ENCODE measurements around the gene ANKRD34A. TPM values are rescaled to one million over a fixed set of nuclear protein-coding genes. Genes with fewer than 3 reads are reported as not detected.

ANKRD34A gene
- total and polyA plus RNA-seq, 2 of the 13 experiments (the other 11 are each of a cell fraction or from before 2014, with no cell fraction given): 0.05 to 0.07 TPM

- TF ChIP-seq ZNF318 (CRISPR knock-in tag; IDR thresholded peaks at IDR 0.05): peak; percentile 88; the same call in 1 of the 2 replicates
- TF ChIP-seq GABPA (IDR thresholded peaks at IDR 0.05; ENCODE audit: low read depth, low read length): no peak
- 0 out of 2 replicates have a peak, but pooled peaks have one; percentile 9 for TF ChIP-seq GABPA (CRISPR knock-in tag; IDR thresholded peaks at IDR 0.05; ENCODE audit: low read depth)
- TF ChIP-seq ZNF446 (CRISPR knock-in tag; IDR thresholded peaks at IDR 0.05): no peak
- TF ChIP-seq SOX6 (IDR thresholded peaks at IDR 0.05): no peak
- no peak for TF ChIP-seq SOX6 (CRISPR knock-in tag; IDR thresholded peaks at IDR 0.05)
- TF ChIP-seq NFE2 (CRISPR knock-in tag; IDR thresholded peaks at IDR 0.05): no peak
- peak; percentile 32 to 69; a peak in 2 of 4 replicates for TF ChIP-seq POLR2A (IDR thresholded peaks at IDR 0.05; ENCODE audit: insufficient read depth in 1 of 2, low read depth in 2 of 2, low read length in 2 of 2)
- no peak for TF ChIP-seq ZNF33A (CRISPR knock-in tag; IDR thresholded peaks at IDR 0.05; ENCODE audit: borderline replicate concordance)
- TF ChIP-seq, protein P1, sequence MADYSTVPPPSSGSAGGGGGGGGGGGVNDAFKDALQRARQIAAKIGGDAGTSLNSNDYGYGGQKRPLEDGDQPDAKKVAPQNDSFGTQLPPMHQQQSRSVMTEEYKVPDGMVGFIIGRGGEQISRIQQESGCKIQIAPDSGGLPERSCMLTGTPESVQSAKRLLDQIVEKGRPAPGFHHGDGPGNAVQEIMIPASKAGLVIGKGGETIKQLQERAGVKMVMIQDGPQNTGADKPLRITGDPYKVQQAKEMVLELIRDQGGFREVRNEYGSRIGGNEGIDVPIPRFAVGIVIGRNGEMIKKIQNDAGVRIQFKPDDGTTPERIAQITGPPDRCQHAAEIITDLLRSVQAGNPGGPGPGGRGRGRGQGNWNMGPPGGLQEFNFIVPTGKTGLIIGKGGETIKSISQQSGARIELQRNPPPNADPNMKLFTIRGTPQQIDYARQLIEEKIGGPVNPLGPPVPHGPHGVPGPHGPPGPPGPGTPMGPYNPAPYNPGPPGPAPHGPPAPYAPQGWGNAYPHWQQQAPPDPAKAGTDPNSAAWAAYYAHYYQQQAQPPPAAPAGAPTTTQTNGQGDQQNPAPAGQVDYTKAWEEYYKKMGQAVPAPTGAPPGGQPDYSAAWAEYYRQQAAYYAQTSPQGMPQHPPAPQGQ (CRISPR knock-in tag; IDR thresholded peaks at IDR 0.05; ENCODE audit: borderline replicate concordance): peak; percentile 98; the same call in 1 of the 2 replicates
- peak; percentile 99; the same call in 1 of the 2 replicates for TF ChIP-seq SSRP1 (CRISPR knock-in tag; IDR thresholded peaks at IDR 0.05)
- TF ChIP-seq ZC3H4 (CRISPR knock-in tag; IDR thresholded peaks at IDR 0.05; ENCODE audit: borderline replicate concordance): peak; percentile 77; the same call in 1 of the 2 replicates
- TF ChIP-seq TARDBP (CRISPR knock-in tag; IDR thresholded peaks at IDR 0.05): 0 out of 2 replicates have a peak, but pooled peaks have one; percentile 25
- TF ChIP-seq ATF7 (IDR thresholded peaks at IDR 0.05): no peak
- TF ChIP-seq ATF7 (CRISPR knock-in tag; IDR thresholded peaks at IDR 0.05): no peak
- TF ChIP-seq MAFF (IDR thresholded peaks at IDR 0.05; ENCODE audit: low read depth, low read length): 0 out of 2 replicates have a peak, but pooled peaks have one; percentile 13
- TF ChIP-seq U2AF2 (IDR thresholded peaks at IDR 0.05; ENCODE audit: low read depth, low read length): no peak
- peak; percentile 40; the same call in 1 of the 2 replicates for TF ChIP-seq SOX13 (IDR thresholded peaks at IDR 0.05)
- peak in 1 of 2 experiments; percentile 18; a peak in 1 of 4 replicates for TF ChIP-seq SOX13 (CRISPR knock-in tag; conservative IDR thresholded peaks at IDR 0.05 in 1 of 2, IDR thresholded peaks at IDR 0.05 in 1 of 2)
- peak; percentile 15 to 28; a peak in 2 of 4 replicates for TF ChIP-seq MAFK (conservative IDR thresholded peaks at IDR 0.05 in 1 of 2, IDR thresholded peaks at IDR 0.05 in 1 of 2; ENCODE audit: low read length in 2 of 2)
- TF ChIP-seq MBD4 (IDR thresholded peaks at IDR 0.05; ENCODE audit: borderline replicate concordance, low read length): peak; percentile 58; the same call in 1 of the 2 replicates
- TF ChIP-seq ZNF3 (CRISPR knock-in tag; IDR thresholded peaks at IDR 0.05): no peak
These were observed 27.5 kb upstream of the ANKRD34A start (continued) for GRCh38 chr1:145991735-145992412.
